A549 treated with dexamethasone at 1 μM for 4 hours (cell line): ENCODE measurements around the gene BDH1. TPM values are rescaled to one million over a fixed set of nuclear protein-coding genes. Genes with fewer than 3 reads are reported as not detected.

Experiments used
- total RNA-seq: library from RNA; stranded (reverse); fragments of 200-300 nt; extraction: Qiagen RNA extraction; gene quantifications from 5 replicates; pipeline ENCODE4 v1.2.3, GENCODE V29; 2022

BDH1 gene, protein sequence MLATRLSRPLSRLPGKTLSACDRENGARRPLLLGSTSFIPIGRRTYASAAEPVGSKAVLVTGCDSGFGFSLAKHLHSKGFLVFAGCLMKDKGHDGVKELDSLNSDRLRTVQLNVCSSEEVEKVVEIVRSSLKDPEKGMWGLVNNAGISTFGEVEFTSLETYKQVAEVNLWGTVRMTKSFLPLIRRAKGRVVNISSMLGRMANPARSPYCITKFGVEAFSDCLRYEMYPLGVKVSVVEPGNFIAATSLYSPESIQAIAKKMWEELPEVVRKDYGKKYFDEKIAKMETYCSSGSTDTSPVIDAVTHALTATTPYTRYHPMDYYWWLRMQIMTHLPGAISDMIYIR
- 2.0 to 3.3 TPM (median 3.1 TPM) in 5 replicates for total RNA-seq

GRCh38 chr3:197555281-197556261 lies at the start of gene BDH1:
Gene BDH1, minus strand, starts transcription at chr3:197555968. Its CDS starts 9,525 bp downstream, at chr3:197546443.

Other genes starting within 250 kb of the BDH1 start
- 7.4 to 11.7 TPM (median 11.0 TPM) in 5 replicates for gene RUBCN, start 180.9 kb upstream of the BDH1 start, total RNA-seq
- gene FYTTD1, start 193.9 kb upstream of the BDH1 start, total RNA-seq = 23.4 to 33.6 TPM (median 32.5 TPM) in 5 replicates
- 8.1 to 21.2 TPM (median 16.8 TPM) in 5 replicates for gene LRCH3, start 235.3 kb upstream of the BDH1 start, total RNA-seq